HG02588 (cell line): ENCODE results near the gene RCCD1.

ENCODE experiments used
- ATAC-seq: cut with Tn5 transposase; IDR thresholded peaks from one replicate; pipeline ENCODE4 v1.9.1; 2021; ENCODE audit warnings: mild to moderate bottlenecking, moderate library complexity; ENCODE audit not compliant: unreplicated experiment

The RCCD1 gene

DNA sequence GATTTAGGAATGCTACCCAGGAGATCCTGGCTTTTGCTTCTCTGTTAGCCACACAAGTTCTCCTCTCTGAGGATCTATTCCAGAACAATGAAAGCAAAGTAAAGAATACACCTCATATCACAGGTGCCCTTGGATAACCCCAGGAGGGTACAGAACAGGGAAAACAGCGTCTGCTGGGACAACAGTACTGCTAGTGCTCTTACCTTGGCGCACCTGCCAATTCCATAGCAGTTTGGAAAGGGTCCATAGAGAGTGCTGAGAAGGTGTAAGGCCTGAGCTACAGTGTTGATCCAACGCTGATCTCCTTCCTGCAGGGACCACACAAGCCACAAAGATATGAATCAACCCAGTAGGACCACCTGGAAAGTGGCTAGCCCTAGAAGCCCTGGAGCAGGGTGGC lies 52.6 kb downstream of the RCCD1 start:
- no peak for ATAC-seq
